Vagina (tissue), 2 donors: ENCODE measurements around the gene LGALS3. TPM values are rescaled to one million over a fixed set of nuclear protein-coding genes. Genes with fewer than 3 reads are reported as not detected.

Experiments used
- DNase-seq, 2 donors: peaks; one replicate each; pipeline ENCODE4 v3.0.0-alpha.2; 2017; ENCODE audit errors: extremely low spot score in 2 of 2
- H3K27ac ChIP-seq: fragments of 200-600 bp; sonication (generic); one replicate; pipeline ENCODE4 v1.5.1; 2019
- H3K27me3 ChIP-seq: fragments of 200-600 bp; sonication (generic); one replicate; pipeline ENCODE4 v1.5.1; 2019
- H3K36me3 ChIP-seq, 2 donors: fragments of 200-600 bp; sonication (generic); one replicate each; pipeline ENCODE4 v1.5.1; 2017 to 2019
- H3K4me1 ChIP-seq: fragments of 200-600 bp; sonication (generic); one replicate; pipeline ENCODE4 v1.5.1; 2019
- H3K4me3 ChIP-seq, 2 donors: fragments of 200-600 bp; sonication (generic); 1 replicate in 1 of 2; 2 replicates in 1 of 2; pipeline ENCODE4 v1.5.1; 2016 to 2019
- H3K9me3 ChIP-seq: fragments of 200-600 bp; sonication (generic); one replicate; pipeline ENCODE4 v1.5.1; 2019
- CTCF ChIP-seq, 3 experiments: fragments of 450-650 bp in 2 of 3; fragments of 200-600 bp in 1 of 3; sonication (generic) in 1 of 3; IDR thresholded peaks; one replicate each; pipeline ENCODE4 v1.5.1; 2017 to 2019; ENCODE audit warnings: antibody characterized with exemption in 3 of 3, mild to moderate bottlenecking in 2 of 3, moderate library complexity in 2 of 3
- POLR2A ChIP-seq, 2 donors: fragments of 450-650 bp; IDR thresholded peaks; one replicate each; pipeline ENCODE4 v1.6.1; 2017; ENCODE audit warnings: antibody characterized with exemption in 2 of 2, mild to moderate bottlenecking in 2 of 2, moderate library complexity in 2 of 2
- POLR2AphosphoS5 ChIP-seq, 2 donors: sonication (generic); formaldehyde crosslinking; IDR thresholded peaks; one replicate each; pipeline ENCODE4 v1.9.0; 2017; ENCODE audit warnings: antibody characterized with exemption in 2 of 2, mild to moderate bottlenecking in 2 of 2, low read depth in 1 of 2; ENCODE audit not compliant: insufficient read depth in 1 of 2
- intact Hi-C: fragments of 100-400 bp; cut with DNase I; formaldehyde crosslinking; loops from one replicate; pipeline ENCODE4 v1.15.1; 2023
- total RNA-seq: library from RNA; depleted of rRNA; stranded (reverse); fragments of >200 nt; gene quantifications from one replicate; pipeline ENCODE4 v1.2.3, GENCODE V29; 2016

Gene LGALS3
- total RNA-seq, 1 donor from 2014 or later: 417 TPM

GRCh38 chr14:55142466-55142865 lies 13.4 kb downstream of the LGALS3 start:
- H3K27me3 ChIP-seq: no peaks in the 10 kb centered on the region
- no peak overlapping the region for H3K4me3 ChIP-seq
- no peak for DNase-seq
- peaks cover 17% of the 10 kb centered on the region for H3K4me1 ChIP-seq
- no peak overlapping the region for H3K27ac ChIP-seq
- TF ChIP-seq POLR2A (IDR thresholded peaks at IDR 0.05): no peak
- H3K36me3 ChIP-seq: peaks cover 0 to 93% of the 10 kb centered on the region in 2 donors
- intact Hi-C loops: no loop called here
- no peaks in the 10 kb centered on the region for H3K9me3 ChIP-seq

- Histone ChIP-seq H3K4me1 (no peaks in the 10 kb centered on the region), H3K27ac (no peak overlapping the region), H3K27me3 (no peaks in the 10 kb centered on the region), H3K9me3 (no peaks in the 10 kb centered on the region), H3K4me3 (no peak overlapping the region), H3K36me3 (peaks cover 0 to 56% of the 10 kb centered on the region in 2 donors)
- TF ChIP-seq POLR2AphosphoS5 (IDR thresholded peaks at IDR 0.05; ENCODE audit: insufficient read depth in 1 of 2, low read depth in 1 of 2): no peak
- intact Hi-C loops: no loop called here
- DNase-seq: no peak
Observed at GRCh38 chr14:55146425-55146824, 17.4 kb downstream of the LGALS3 start.

GRCh38 chr14:55151601-55152000 lies 22.5 kb downstream of the LGALS3 start:
- intact Hi-C loops: no loop called here
- Histone ChIP-seq H3K4me3 (no peak overlapping the region), H3K4me1 (no peaks in the 10 kb centered on the region), H3K27ac (no peak overlapping the region), H3K36me3 (peaks cover 0 to 5% of the 10 kb centered on the region in 2 donors), H3K27me3 (no peaks in the 10 kb centered on the region), H3K9me3 (no peaks in the 10 kb centered on the region)
- TF ChIP-seq CTCF (IDR thresholded peaks at IDR 0.05) (no peak), POLR2A (IDR thresholded peaks at IDR 0.05) (no peak), POLR2AphosphoS5 (IDR thresholded peaks at IDR 0.05; ENCODE audit: insufficient read depth in 1 of 2, low read depth in 1 of 2) (no peak)
- DNase-seq: no peak

GRCh38 chr14:55152052-55152753 lies 23.2 kb downstream of the LGALS3 start:
- TF ChIP-seq POLR2A (IDR thresholded peaks at IDR 0.05): no peak
- no peak for TF ChIP-seq CTCF (IDR thresholded peaks at IDR 0.05)
- no peak for TF ChIP-seq POLR2AphosphoS5 (IDR thresholded peaks at IDR 0.05; ENCODE audit: insufficient read depth in 1 of 2, low read depth in 1 of 2)
- H3K27me3 ChIP-seq: no peaks in the 10 kb centered on the region
- no peaks in the 10 kb centered on the region for H3K4me1 ChIP-seq
- no peaks in the 10 kb centered on the region for H3K9me3 ChIP-seq
- intact Hi-C loops: no loop called here
- H3K36me3 ChIP-seq: no peaks in the 10 kb centered on the region
- no peak overlapping the region for H3K4me3 ChIP-seq
- DNase-seq: no peak
- H3K27ac ChIP-seq: no peak overlapping the region

GRCh38 chr14:55153951-55154350 lies 24.9 kb downstream of the LGALS3 start:
- no peaks in the 10 kb centered on the region for H3K27me3 ChIP-seq
- H3K4me1 ChIP-seq: no peaks in the 10 kb centered on the region
- no peak overlapping the region for H3K27ac ChIP-seq
- H3K9me3 ChIP-seq: no peaks in the 10 kb centered on the region
- intact Hi-C loops: no loop called here
- H3K4me3 ChIP-seq: no peak overlapping the region
- H3K36me3 ChIP-seq: no peaks in the 10 kb centered on the region
- no peak for DNase-seq
- no peak for TF ChIP-seq POLR2AphosphoS5 (IDR thresholded peaks at IDR 0.05; ENCODE audit: insufficient read depth in 1 of 2, low read depth in 1 of 2)
- TF ChIP-seq POLR2A (IDR thresholded peaks at IDR 0.05): no peak
- TF ChIP-seq CTCF (IDR thresholded peaks at IDR 0.05): no peak

- Histone ChIP-seq H3K27me3 (no peaks in the 10 kb centered on the region), H3K4me1 (no peaks in the 10 kb centered on the region), H3K27ac (no peak overlapping the region), H3K36me3 (no peaks in the 10 kb centered on the region), H3K4me3 (no peak overlapping the region), H3K9me3 (no peaks in the 10 kb centered on the region)
- TF ChIP-seq POLR2AphosphoS5 (IDR thresholded peaks at IDR 0.05; ENCODE audit: insufficient read depth in 1 of 2, low read depth in 1 of 2) (no peak), POLR2A (IDR thresholded peaks at IDR 0.05) (no peak), CTCF (IDR thresholded peaks at IDR 0.05) (no peak)
- intact Hi-C loops: no loop called here
- DNase-seq: no peak
Observed at GRCh38 chr14:55157080-55157479, 28.0 kb downstream of the LGALS3 start.
